ENCODE measurements around the gene PCDHB10. TPM values are rescaled to one million over a fixed set of nuclear protein-coding genes. Genes with fewer than 3 reads are reported as not detected.
"Not testable (repeated sequence)": the region's sequence is repeated elsewhere in the genome, so short reads cannot be mapped to it uniquely, and the experiment has no call there.

Gene PCDHB10
- total and polyA plus RNA-seq, 10 of the 15 experiments (the other 5 are each of a cell fraction or from before 2014, with no cell fraction given): 0.01 to 0.06 TPM; not detected in 8

- ATAC-seq (no peak), DNase-seq (ENCODE audit: low read depth, low spot score) (no peak), FAIRE-seq (no peak)
- ChIA-PET RAD21 (ENCODE audit: unreplicated experiment) (no interaction called here), CTCF (no interaction called here), POLR2A (no interaction called here), SMC1A (ENCODE audit: uncharacterized antibody, unreplicated experiment) (no interaction called here)
- BruUV-seq (replicated peaks): no TSS peak
- Histone ChIP-seq H3K4me1 (ENCODE audit: control insufficient read depth, insufficient read depth, low read length) (no peaks in the 10 kb centered on the region), H3K27ac (ENCODE audit: control insufficient read depth, insufficient read depth) (no peak overlapping the region), H3K79me2 (ENCODE audit: control insufficient read depth, insufficient read depth, low read length) (no peaks in the 10 kb centered on the region), H3K27me3 (replicated peaks in 1 of 2; ENCODE audit: control insufficient read depth in 2 of 2, insufficient read depth in 2 of 2, low read length in 1 of 2) (no peaks in the 10 kb centered on the region), H3K4me3 (no peak overlapping the region), H4K20me1 (ENCODE audit: control insufficient read depth, insufficient read depth) (no peaks in the 10 kb centered on the region), H3K9me3 (replicated peaks; ENCODE audit: control insufficient read depth, insufficient read depth, low read length) (no peaks in the 10 kb centered on the region; the same call in 2 of the 3 replicates), H2AFZ (ENCODE audit: control insufficient read depth, low read depth, low read length) (no peak overlapping the region), H3K36me3 (ENCODE audit: control insufficient read depth in 2 of 2, insufficient read depth in 2 of 2, low read length in 1 of 2) (no peaks in the 10 kb centered on the region), H3K4me2 (ENCODE audit: control insufficient read depth, insufficient read depth) (no peak overlapping the region), H3K9ac (ENCODE audit: control insufficient read depth, insufficient read depth, low read length) (no peak overlapping the region)
- TF ChIP-seq NFXL1 (IDR thresholded peaks at IDR 0.05; ENCODE audit: borderline replicate concordance) (no peak), HSF1 (IDR thresholded peaks at IDR 0.05; ENCODE audit: low read depth, low read length) (no peak), MLLT1 (IDR thresholded peaks at IDR 0.05) (no peak), RFX5 (IDR thresholded peaks at IDR 0.05; ENCODE audit: low read depth, low read length) (no peak), POLR2AphosphoS5 (IDR thresholded peaks at IDR 0.05; ENCODE audit: low read length) (no peak), TCF12 (IDR thresholded peaks at IDR 0.05; ENCODE audit: low read depth, low read length) (no peak), TCF7 (IDR thresholded peaks at IDR 0.05; ENCODE audit: borderline replicate concordance) (no peak), RCOR1 (conservative IDR thresholded peaks at IDR 0.05; ENCODE audit: low read depth, low read length) (no peak), KLF5 (IDR thresholded peaks at IDR 0.05; ENCODE audit: partially characterized antibody) (no peak), NBN (IDR thresholded peaks at IDR 0.05) (no peak), MYC (IDR thresholded peaks at IDR 0.05; ENCODE audit: insufficient read depth, insufficient read length, insufficient replicate concordance, low read length, severe bottlenecking) (no peak), POLR2A (IDR thresholded peaks at IDR 0.05; ENCODE audit: low read depth, low read length) (no peak), CHD1 (IDR thresholded peaks at IDR 0.05; ENCODE audit: low read depth, low read length) (no peak), MTA3 (IDR thresholded peaks at IDR 0.05; ENCODE audit: borderline replicate concordance, low read length) (no peak), ZNF207 (IDR thresholded peaks at IDR 0.05; ENCODE audit: borderline replicate concordance) (no peak), IRF4 (IDR thresholded peaks at IDR 0.05; ENCODE audit: low read depth, low read length) (no peak), RAD21 (IDR thresholded peaks at IDR 0.05; ENCODE audit: insufficient read depth, low read depth, low read length) (no peak)
- WGBS (ENCODE audit: insufficient coverage, insufficient replicate concordance, low lambda C conversion rate, missing lambda C conversion rate): 70% methylated on average over 1 of the region's 1 CpG
- intact Hi-C loops (cut with micrococcal nuclease; ENCODE audit: unreplicated experiment): no loop called here
- in situ Hi-C loops (cut with MboI): loop anchor here (5.0 kb wide), 1 partner anchor 36 kb away; the partner anchor contains the start of gene PCDHB13
Measured at GRCh38 chr5:141175933-141176332, 16.2 kb upstream of the PCDHB10 start.

GRCh38 chr5:141177577-141178191, 14.5 kb upstream of the PCDHB10 start, which contains the start of gene PCDHB8:
Gene PCDHB8 (plus strand): TSS chr5:141177790. CDS start chr5:141178035, 245 bp downstream.
- DNase-seq (ENCODE audit: low read depth, low spot score); intact Hi-C loops (cut with micrococcal nuclease; ENCODE audit: unreplicated experiment); H3K36me3 ChIP-seq (ENCODE audit: control insufficient read depth in 2 of 2, insufficient read depth in 2 of 2, low read length in 1 of 2); CTCF ChIA-PET; ATAC-seq; H2AFZ ChIP-seq (ENCODE audit: control insufficient read depth, low read depth, low read length); FAIRE-seq; H4K20me1 ChIP-seq (ENCODE audit: control insufficient read depth, insufficient read depth); H3K27ac ChIP-seq (ENCODE audit: control insufficient read depth, insufficient read depth); H3K27me3 ChIP-seq (replicated peaks in 1 of 2; ENCODE audit: control insufficient read depth in 2 of 2, insufficient read depth in 2 of 2, low read length in 1 of 2); H3K79me2 ChIP-seq (ENCODE audit: control insufficient read depth, insufficient read depth, low read length); H3K9me3 ChIP-seq (replicated peaks; ENCODE audit: control insufficient read depth, insufficient read depth, low read length); H3K9ac ChIP-seq (ENCODE audit: control insufficient read depth, insufficient read depth, low read length); H3K4me1 ChIP-seq (ENCODE audit: control insufficient read depth, insufficient read depth, low read length); SMC1A ChIA-PET (ENCODE audit: uncharacterized antibody, unreplicated experiment); H3K4me2 ChIP-seq (ENCODE audit: control insufficient read depth, insufficient read depth); RAD21 ChIA-PET (ENCODE audit: unreplicated experiment); POLR2A ChIA-PET; BruUV-seq (replicated peaks); H3K4me3 ChIP-seq: not testable (repeated sequence)
- in situ Hi-C loops (cut with MboI): loop anchor here (5.0 kb wide), 1 partner anchor 35 kb away; the partner anchor contains the start of gene PCDHB13
- 26% methylated on average over 12 of the region's 18 CpGs for WGBS (ENCODE audit: insufficient coverage, insufficient replicate concordance, low lambda C conversion rate, missing lambda C conversion rate)
